PC-9 (cell line): ENCODE data around the gene RAD17. TPM values are rescaled to one million over a fixed set of nuclear protein-coding genes. Genes with fewer than 3 reads are reported as not detected.
A peak's percentile ranks its signal among the peaks of the same experiment; 100 is the strongest.

Experiments used
- BruUV-seq: library from RNA; stranded (reverse); fragments of 400-500 nt; replicated peaks from 2 replicates; lab custom pipeline; 2021; lab: Mats Ljungman, UMichigan
- CTCF ChIA-PET: fragments of 300-600 bp; sonication (Branson Sonifier 250); formaldehyde crosslinking; loops from one replicate; lab custom pipeline; 2022; ENCODE audit warnings: antibody characterized with exemption; lab: Charles Lee
- POLR2A ChIA-PET: fragments of 300-600 bp; sonication (Branson Sonifier 250); formaldehyde crosslinking; loops from one replicate; lab custom pipeline; 2022; ENCODE audit warnings: antibody characterized with exemption; ENCODE audit not compliant: unreplicated experiment; lab: Charles Lee
- DNase-seq, 2 experiments: peaks; one replicate each; pipeline versions ENCODE4 v3.0.0 to v3.0.0-alpha.2; 2015 to 2022; ENCODE audit warnings: mixed read lengths in 1 of 2
- H2AFZ ChIP-seq: fragments of 200-600 bp; sonication (generic); 2 replicates; pipeline ENCODE4 v1.8.1; 2017; ENCODE audit warnings: antibody characterized with exemption
- H3F3A ChIP-seq: fragments of 200-600 bp; sonication (generic); 2 replicates; pipeline ENCODE4 v1.8.1; 2017; ENCODE audit warnings: antibody characterized with exemption, mild to moderate bottlenecking, low read depth; ENCODE audit not compliant: insufficient read depth
- H3K27ac ChIP-seq: fragments of 200-600 bp; sonication (generic); 2 replicates; pipeline ENCODE4 v1.6.1; 2016; ENCODE audit warnings: mixed run types
- H3K27me3 ChIP-seq: fragments of 200-600 bp; sonication (generic); 2 replicates; pipeline ENCODE4 v1.6.1; 2016; ENCODE audit warnings: low read depth, mixed run types; ENCODE audit not compliant: insufficient read depth
- H3K36me3 ChIP-seq: fragments of 200-600 bp; sonication (generic); 2 replicates; pipeline ENCODE4 v1.6.1; 2016; ENCODE audit warnings: low read depth, mixed run types
- H3K4me1 ChIP-seq: fragments of 200-600 bp; sonication (generic); replicated peaks from 2 replicates; pipeline ENCODE4 v1.6.1; 2016; ENCODE audit warnings: mixed run types; ENCODE audit not compliant: insufficient read depth
- H3K4me2 ChIP-seq: fragments of 200-600 bp; sonication (generic); 2 replicates; pipeline ENCODE4 v1.6.1; 2017; ENCODE audit warnings: mixed run types
- H3K4me3 ChIP-seq: fragments of 200-600 bp; sonication (generic); 2 replicates; pipeline ENCODE4 v1.6.1; 2016; ENCODE audit warnings: mixed run types
- H3K79me2 ChIP-seq: fragments of 200-600 bp; sonication (generic); 2 replicates; pipeline ENCODE4 v1.6.1; 2017; ENCODE audit warnings: low read depth, mixed run types
- H3K9me2 ChIP-seq: fragments of 200-600 bp; sonication (generic); 2 replicates; pipeline ENCODE4 v1.8.1; 2017; ENCODE audit warnings: mild to moderate bottlenecking; ENCODE audit not compliant: insufficient read depth
- H3K9me3 ChIP-seq: fragments of 200-600 bp; sonication (generic); 2 replicates; pipeline ENCODE4 v1.8.1; 2016; ENCODE audit warnings: low read depth; ENCODE audit not compliant: insufficient read depth
- H4K20me1 ChIP-seq: fragments of 200-600 bp; sonication (generic); 2 replicates; pipeline ENCODE4 v1.8.1; 2017; ENCODE audit not compliant: insufficient read depth
- CTCF ChIP-seq: fragments of 200-600 bp; sonication (generic); conservative IDR thresholded peaks from 2 replicates; pipeline ENCODE4 v1.6.1; 2017; ENCODE audit warnings: mixed run types, antibody characterized with exemption, mild to moderate bottlenecking, moderate library complexity
- EZH2 ChIP-seq: fragments of 200-600 bp; sonication (generic); IDR thresholded peaks from 2 replicates; pipeline ENCODE4 v1.8.0; 2017; ENCODE audit warnings: antibody characterized with exemption, low read depth
- intact Hi-C: fragments of 100-400 bp; cut with micrococcal nuclease; formaldehyde crosslinking; loops from one replicate; pipeline ENCODE4 v1.10.0; 2022; ENCODE audit not compliant: unreplicated experiment
- total RNA-seq: library from RNA; stranded (reverse); gene quantifications from 2 replicates; pipeline ENCODE4 v1.2.3, GENCODE V29; 2021

RAD17 gene
- total RNA-seq, 1 experiment from 2014 or later, result 21.1 TPM

DNA sequence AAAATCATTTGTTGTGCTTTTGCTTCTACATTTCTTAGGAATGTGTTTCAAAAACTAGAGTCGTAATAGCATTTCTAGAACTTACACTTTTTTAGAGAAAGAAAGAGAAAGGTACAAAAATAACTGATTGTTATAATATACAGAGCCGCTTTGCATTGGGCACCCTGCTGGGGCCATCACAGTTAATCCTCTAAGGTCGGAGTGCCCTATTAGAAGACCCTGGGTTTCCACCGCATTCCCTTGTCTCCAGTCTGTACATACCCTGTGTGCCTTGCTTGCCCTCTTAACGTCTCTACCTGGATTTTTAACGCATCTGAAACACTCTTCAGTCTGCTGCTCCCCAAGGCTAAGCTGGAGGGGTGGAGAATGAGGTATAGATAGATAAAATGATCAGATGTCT lies 46.6 kb downstream of the RAD17 start:
- Histone ChIP-seq H3K36me3 (peaks cover 20% of the 10 kb centered on the region), H3K9me2 (no peaks in the 10 kb centered on the region), H3K9me3 (no peaks in the 10 kb centered on the region), H4K20me1 (no peaks in the 10 kb centered on the region), H3F3A (peaks cover 14% of the 10 kb centered on the region), H3K27ac (peak overlapping the region; percentile 93), H2AFZ (peak overlapping the region; percentile 90), H3K4me3 (peak overlapping the region; percentile 82), H3K27me3 (no peaks in the 10 kb centered on the region), H3K79me2 (peaks cover 26% of the 10 kb centered on the region), H3K4me1 (peaks cover 20% of the 10 kb centered on the region), H3K4me2 (peak overlapping the region; percentile 97)
- ChIA-PET CTCF (interaction anchor here (0.7 kb wide), 1 partner anchor 9 kb away, joined by 3 read pairs; no protein-coding TSS in a partner anchor), POLR2A (no interaction called here)
- DNase-seq, result no peak
- intact Hi-C loops, result no loop called here
- BruUV-seq, result no TSS peak
- TF ChIP-seq EZH2 (no peak), CTCF (no peak)

DNA sequence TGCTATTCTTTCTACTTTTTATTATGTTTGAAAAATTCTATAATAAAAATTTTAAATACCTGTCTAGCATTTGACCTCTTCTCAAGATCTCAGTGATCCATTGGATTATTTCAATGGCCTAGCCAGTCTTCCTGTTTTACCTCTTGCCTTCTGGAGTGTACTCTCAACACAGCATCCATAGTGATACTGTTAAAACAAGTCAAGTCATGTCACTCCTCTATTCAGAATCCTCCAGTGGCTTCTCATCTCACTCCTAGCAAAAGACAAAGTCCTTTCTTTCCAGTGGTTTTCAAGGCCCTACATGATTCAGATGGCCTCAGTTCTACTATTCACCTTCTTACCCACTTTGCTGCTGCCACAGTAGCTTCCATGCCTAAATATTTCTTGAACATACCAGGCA lies 47.1 kb downstream of the RAD17 start:
- H3K4me1 ChIP-seq, result peaks cover 20% of the 10 kb centered on the region
- peak overlapping the region; percentile 97 for H3K4me2 ChIP-seq
- no peak overlapping the region for H2AFZ ChIP-seq
- peak overlapping the region; percentile 93; the same call in 1 of the 2 replicates for H3K27ac ChIP-seq
- H3K79me2 ChIP-seq, result peaks cover 26% of the 10 kb centered on the region
- no peaks in the 10 kb centered on the region for H4K20me1 ChIP-seq
- peaks cover 14% of the 10 kb centered on the region for H3F3A ChIP-seq
- peaks cover 15% of the 10 kb centered on the region; the same call in 1 of the 2 replicates for H3K36me3 ChIP-seq
- ChIA-PET POLR2A (no interaction called here), CTCF (no interaction called here)
- intact Hi-C loops, result no loop called here
- no peaks in the 10 kb centered on the region for H3K9me2 ChIP-seq
- TF ChIP-seq CTCF (no peak), EZH2 (no peak)
- no peak for DNase-seq
- no peaks in the 10 kb centered on the region for H3K27me3 ChIP-seq
- peak overlapping the region; percentile 82; the same call in 1 of the 2 replicates for H3K4me3 ChIP-seq
- no TSS peak for BruUV-seq
- H3K9me3 ChIP-seq, result no peaks in the 10 kb centered on the region

DNA sequence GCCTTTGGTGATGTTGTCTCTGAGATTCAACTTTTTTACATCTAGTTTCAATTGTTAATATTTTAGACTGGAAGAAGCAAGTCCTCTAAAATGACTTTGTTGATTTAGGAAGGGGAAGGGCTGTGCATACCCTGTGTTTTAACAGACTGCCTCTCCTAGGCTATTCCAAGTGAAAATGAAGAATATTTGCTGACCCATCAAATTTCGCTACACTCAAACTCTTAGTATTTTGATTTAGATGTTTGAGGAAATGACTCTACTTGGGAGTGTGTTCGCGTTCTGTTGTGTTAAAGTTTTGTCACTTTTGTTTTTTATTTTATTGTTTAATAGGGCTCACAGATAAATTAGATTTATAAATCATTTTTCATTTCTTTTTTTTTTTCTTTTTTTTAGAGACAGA lies 48.9 kb downstream of the RAD17 start:
- Histone ChIP-seq H2AFZ (no peak overlapping the region), H3K4me3 (no peak overlapping the region), H3K4me1 (peaks cover 20% of the 10 kb centered on the region), H3K9me3 (no peaks in the 10 kb centered on the region), H3K79me2 (peaks cover 32% of the 10 kb centered on the region), H3K4me2 (no peak overlapping the region), H4K20me1 (no peaks in the 10 kb centered on the region), H3K9me2 (no peaks in the 10 kb centered on the region), H3F3A (peaks cover 13% of the 10 kb centered on the region), H3K27me3 (no peaks in the 10 kb centered on the region), H3K36me3 (peaks cover 15% of the 10 kb centered on the region; the same call in 1 of the 2 replicates), H3K27ac (no peak overlapping the region)
- no TSS peak for BruUV-seq
- intact Hi-C loops, result no loop called here
- POLR2A ChIA-PET, result no interaction called here
- DNase-seq, result no peak
- CTCF ChIA-PET, result no interaction called here
- TF ChIP-seq CTCF, result no peak
- no peak for TF ChIP-seq EZH2
